ENCODE results near the gene CNTNAP2.

GRCh38 chr7:147432079-147432478, 1315.5 kb downstream of the CNTNAP2 start:
- TF ChIP-seq GATA2 (IDR thresholded peaks at IDR 0.05; ENCODE audit: low read depth, low read length), result no peak
- TF ChIP-seq GATA3 (IDR thresholded peaks at IDR 0.05; ENCODE audit: low read depth, low read length), result no peak
